GM21367 (cell line): ENCODE results near the gene DOC2B.
"Not testable (repeated sequence)": the region's sequence is repeated elsewhere in the genome, so short reads cannot be mapped to it uniquely, and the experiment has no call there.

Experiments
- ATAC-seq: cut with Tn5 transposase; IDR thresholded peaks from one replicate; pipeline ENCODE4 v1.9.1; 2021; ENCODE audit not compliant: unreplicated experiment

Gene DOC2B

GRCh38 chr17:181245-182049 lies at the start of gene DOC2B:
Gene DOC2B, minus strand, starts transcription at chr17:181650. Its CDS starts 171 bp downstream, at chr17:181479.
- no peak for ATAC-seq

GRCh38 chr17:230395-230770 lies 48.9 kb upstream of the DOC2B start:
- ATAC-seq: no peak

GRCh38 chr17:229709-230394 lies 48.4 kb upstream of the DOC2B start:
- no peak for ATAC-seq

- ATAC-seq: no peak
Measured at GRCh38 chr17:228951-229708, 47.7 kb upstream of the DOC2B start.

GRCh38 chr17:227946-228615 lies 46.6 kb upstream of the DOC2B start:
- ATAC-seq: no peak

- ATAC-seq: no peak
Measured at GRCh38 chr17:227078-227945, 45.9 kb upstream of the DOC2B start.

GRCh38 chr17:226108-227077 lies 44.9 kb upstream of the DOC2B start:
- ATAC-seq: no peak

- ATAC-seq: no peak
Measured at GRCh38 chr17:225551-225950, 44.1 kb upstream of the DOC2B start.

- ATAC-seq: not testable (repeated sequence)
Measured at GRCh38 chr17:224576-224975, 43.1 kb upstream of the DOC2B start.

- no peak for ATAC-seq
Measured at GRCh38 chr17:223723-224471, 42.4 kb upstream of the DOC2B start.

GRCh38 chr17:222172-222571 lies 40.7 kb upstream of the DOC2B start:
- no peak for ATAC-seq

GRCh38 chr17:219696-220095 lies 38.2 kb upstream of the DOC2B start:
- ATAC-seq: no peak

- ATAC-seq: no peak
Measured at GRCh38 chr17:218432-219110, 37.1 kb upstream of the DOC2B start.

GRCh38 chr17:216625-217024 lies 35.2 kb upstream of the DOC2B start:
- ATAC-seq: no peak

GRCh38 chr17:215563-216478 lies 34.4 kb upstream of the DOC2B start:
- not testable (repeated sequence) for ATAC-seq

- no peak for ATAC-seq
Measured at GRCh38 chr17:214881-215331, 33.5 kb upstream of the DOC2B start.
